Right ventricle myocardium superior (tissue), 1 donor: ENCODE data around the gene SMPDL3A. TPM values are rescaled to one million over a fixed set of nuclear protein-coding genes. Genes with fewer than 3 reads are reported as not detected.
"Not testable (repeated sequence)": the region's sequence is repeated elsewhere in the genome, so short reads cannot be mapped to it uniquely, and the experiment has no call there.

Experiments
- ATAC-seq: fragments of 200-7000 bp; cut with Tn5 transposase; one replicate; pipeline ENCODE4 v1.9.1; 2020; ENCODE audit warnings: mild to moderate bottlenecking; ENCODE audit not compliant: poor library complexity
- DNase-seq: peaks from one replicate; pipeline ENCODE4 v3.0.0-alpha.2; 2020
- intact Hi-C: fragments of 100-400 bp; cut with DNase I; formaldehyde crosslinking; loops from one replicate; pipeline ENCODE4 v1.11.2; 2022
- long read RNA-seq: library from polyadenylated mRNA; unstranded; transcript quantifications from one replicate; pipeline ENCODE4 v2.0.0, GENCODE V29; 2021
- total RNA-seq: library from RNA; stranded (reverse); fragmentation: NEBNext Ultra II Directional; extraction: Animal tissue kit (Norgen Biotek cat#: 25700); gene quantifications from one replicate; pipeline ENCODE4 v1.2.1, GENCODE V29; 2021
- donor health status: DM: no; HTN: yes; CAD: no; lungs with severe emphysema.

SMPDL3A gene
- 3.7 TPM for total RNA-seq
- long read RNA-seq, partial matches to known transcripts: 0 of 3 reads
- long read RNA-seq, other reads (novel, unspliced or antisense): 2 of 3 reads

GRCh38 chr6:122789182-122790027, at the start of gene SMPDL3A:
Gene SMPDL3A, plus strand, starts transcription at chr6:122789258. Its CDS starts 89 bp downstream, at chr6:122789347.
- ATAC-seq (peak; percentile 93), DNase-seq (peak; percentile 83)
- intact Hi-C loops: no loop called here

GRCh38 chr6:122740091-122740490, 49.0 kb upstream of the SMPDL3A start:
- DNase-seq (no peak), ATAC-seq (no peak)
- intact Hi-C loops: no loop called here

GRCh38 chr6:122740936-122741335, 48.1 kb upstream of the SMPDL3A start:
- DNase-seq (no peak), ATAC-seq (no peak)
- intact Hi-C loops: no loop called here

GRCh38 chr6:122744247-122744646, 44.8 kb upstream of the SMPDL3A start:
- not testable (repeated sequence) for DNase-seq, ATAC-seq

DNA sequence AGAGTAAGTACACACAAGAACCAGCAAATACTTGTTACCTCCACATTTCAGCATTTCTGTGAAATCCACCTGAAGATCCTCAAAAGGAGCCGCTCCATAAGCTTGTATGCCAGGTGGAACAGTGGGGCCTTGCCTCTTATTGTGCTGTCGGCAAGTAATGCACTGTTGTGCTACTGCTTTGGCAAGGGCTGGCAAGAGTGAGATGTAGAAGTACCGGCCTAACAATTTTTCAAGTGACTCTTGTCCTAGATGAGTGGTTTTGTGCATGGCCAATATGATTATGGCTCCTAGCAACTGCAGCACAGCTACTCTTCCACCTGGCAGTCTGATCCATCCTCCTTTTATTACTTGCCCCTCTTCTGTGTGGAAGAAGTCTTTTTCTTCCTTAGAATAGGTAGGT, 44.2 kb upstream of the SMPDL3A start:
- intact Hi-C loops, DNase-seq, ATAC-seq: not testable (repeated sequence)

More at GRCh38 chr6:122744247-122744646, 44.8 kb upstream of the SMPDL3A start:
- intact Hi-C loops: not testable (repeated sequence)

- DNase-seq: no peak
- intact Hi-C loops: no loop called here
Observed at GRCh38 chr6:122746688-122747087, 42.4 kb upstream of the SMPDL3A start.

GRCh38 chr6:122747573-122747972, 41.5 kb upstream of the SMPDL3A start:
- no peak for DNase-seq
- intact Hi-C loops: no loop called here
- ATAC-seq: no peak

More at GRCh38 chr6:122746688-122747087, 42.4 kb upstream of the SMPDL3A start:
- no peak for ATAC-seq

GRCh38 chr6:122748945-122749344, 40.1 kb upstream of the SMPDL3A start:
- ATAC-seq, intact Hi-C loops, DNase-seq: not testable (repeated sequence)

GRCh38 chr6:122749451-122750050, 39.5 kb upstream of the SMPDL3A start:
- ATAC-seq (no peak), DNase-seq (no peak)
- intact Hi-C loops: no loop called here

DNA sequence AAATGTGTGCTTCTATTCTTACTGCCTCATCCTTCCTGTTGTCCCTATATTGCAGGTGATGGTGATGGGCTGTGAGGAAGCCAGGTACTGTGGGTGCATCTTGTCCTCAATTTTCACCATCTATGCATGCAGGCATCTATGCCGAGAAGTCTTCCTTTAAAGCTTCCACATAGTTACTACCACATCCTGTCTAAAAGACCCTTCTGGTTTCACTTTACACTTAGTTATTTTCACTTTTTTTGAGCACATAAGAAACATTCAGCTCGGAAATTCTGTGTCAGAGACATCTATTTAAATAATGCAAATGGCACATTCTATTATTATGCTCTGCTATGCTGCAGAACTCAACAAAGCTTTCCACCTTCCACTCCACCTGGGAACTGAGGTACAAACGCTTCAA, 37.7 kb upstream of the SMPDL3A start:
- ATAC-seq (no peak), DNase-seq (no peak)
- intact Hi-C loops: no loop called here

DNA sequence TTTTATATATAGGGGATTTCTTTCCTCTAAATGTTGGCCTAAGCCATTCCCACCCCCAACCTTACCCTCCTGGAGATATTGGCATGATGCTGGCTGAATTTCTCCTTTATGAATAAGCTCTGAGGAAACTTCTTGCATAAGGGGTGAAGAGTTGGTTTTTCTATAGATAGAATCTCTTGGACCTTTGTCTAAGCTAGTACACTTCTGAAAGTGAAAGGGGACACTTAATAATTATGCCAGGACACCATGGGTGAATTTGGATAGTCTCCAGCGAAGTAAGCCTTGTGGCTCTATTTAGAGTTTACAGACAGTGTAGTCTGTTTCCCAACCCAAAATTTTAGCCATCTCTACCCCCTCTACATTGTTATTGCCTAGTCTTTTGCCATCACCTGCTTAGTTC, 36.6 kb upstream of the SMPDL3A start:
- intact Hi-C loops: no loop called here
- ATAC-seq (no peak), DNase-seq (no peak)

DNA sequence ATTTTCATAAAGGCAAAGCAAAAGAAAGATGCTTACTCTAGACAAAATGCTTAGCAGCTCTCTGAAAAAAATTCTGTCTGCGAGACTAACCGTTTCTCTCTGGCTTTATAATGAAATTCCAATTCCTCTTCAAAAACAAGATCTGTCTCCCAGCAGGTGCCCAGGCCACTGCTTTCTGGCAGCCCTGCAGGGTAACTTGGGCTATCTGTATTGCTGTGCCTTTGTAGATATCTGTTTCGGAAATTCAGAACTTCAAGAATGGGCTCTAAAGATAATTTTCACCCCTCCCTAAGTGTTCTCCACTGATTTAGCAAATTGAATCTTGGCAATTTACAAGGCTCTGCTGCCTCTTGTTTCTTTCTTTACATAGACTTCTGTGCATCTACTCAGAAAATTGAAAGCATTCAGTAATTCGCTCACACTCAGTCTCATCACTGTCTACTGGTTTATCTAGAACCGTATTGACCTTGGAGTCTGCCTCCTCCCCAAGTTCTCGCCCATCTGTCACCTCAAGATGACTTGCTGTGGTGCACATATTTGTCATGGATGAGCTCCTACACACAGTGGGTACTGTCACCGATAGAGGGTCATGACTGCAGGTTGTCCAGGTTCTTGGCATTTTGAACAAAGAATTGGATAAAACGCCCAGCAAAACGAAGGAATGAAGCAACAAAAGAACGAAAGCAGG, 35.9 kb upstream of the SMPDL3A start:
- no peak for ATAC-seq
- no peak for DNase-seq
- intact Hi-C loops: no loop called here

GRCh38 chr6:122753688-122754056, 35.4 kb upstream of the SMPDL3A start:
- no peak for DNase-seq
- ATAC-seq: peak; percentile 49
- intact Hi-C loops: no loop called here

DNA sequence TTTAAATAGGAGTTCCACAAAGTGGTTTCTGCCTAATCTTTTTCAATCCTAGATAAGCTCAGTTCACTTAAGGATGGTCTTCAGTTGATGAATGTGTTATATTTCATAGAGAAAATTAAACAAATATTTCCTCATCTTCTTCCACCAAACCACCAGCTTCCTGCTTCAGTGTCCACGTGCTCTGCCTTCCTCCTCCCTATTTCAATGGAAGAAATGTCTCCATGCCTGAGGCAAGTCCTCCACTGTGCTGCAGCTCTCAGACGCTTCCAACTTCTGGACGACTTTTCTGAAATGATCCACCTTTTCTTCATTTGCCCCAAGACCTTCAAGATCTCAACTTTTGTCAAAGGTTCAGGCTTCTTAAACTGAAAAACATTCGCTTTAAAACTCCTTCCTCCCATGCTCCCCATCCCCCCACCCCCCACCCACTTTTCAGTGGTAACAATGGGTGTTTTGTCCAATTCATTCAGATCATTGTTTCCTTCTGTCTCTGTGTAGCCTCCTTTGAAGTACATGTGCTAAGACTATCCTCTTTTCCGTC, 34.8 kb upstream of the SMPDL3A start:
- no peak for ATAC-seq
- intact Hi-C loops: no loop called here

DNA sequence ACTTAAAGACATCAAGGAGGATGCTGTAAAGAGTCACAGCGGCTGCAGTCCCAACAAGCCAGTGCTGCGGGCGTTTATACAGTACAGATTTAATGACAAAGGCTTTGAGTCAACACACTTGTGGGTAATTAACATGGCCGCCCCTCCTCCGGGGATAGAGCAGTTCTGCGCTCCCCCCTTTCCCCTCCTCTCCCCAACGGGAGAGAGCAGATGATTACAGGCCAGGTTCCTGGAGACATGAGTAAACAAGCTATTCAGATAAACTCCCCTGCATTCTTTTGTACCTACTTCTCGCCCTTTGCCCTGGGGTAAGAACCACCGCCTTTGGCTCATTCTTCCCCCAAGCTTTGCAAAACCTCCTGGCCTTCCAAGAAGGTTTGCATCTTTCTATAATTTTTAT, 33.2 kb upstream of the SMPDL3A start:
- ATAC-seq: no peak
- intact Hi-C loops: no loop called here
- DNase-seq: no peak

More for the DNA sequence above, 34.8 kb upstream of the SMPDL3A start:
- no peak for DNase-seq

DNA sequence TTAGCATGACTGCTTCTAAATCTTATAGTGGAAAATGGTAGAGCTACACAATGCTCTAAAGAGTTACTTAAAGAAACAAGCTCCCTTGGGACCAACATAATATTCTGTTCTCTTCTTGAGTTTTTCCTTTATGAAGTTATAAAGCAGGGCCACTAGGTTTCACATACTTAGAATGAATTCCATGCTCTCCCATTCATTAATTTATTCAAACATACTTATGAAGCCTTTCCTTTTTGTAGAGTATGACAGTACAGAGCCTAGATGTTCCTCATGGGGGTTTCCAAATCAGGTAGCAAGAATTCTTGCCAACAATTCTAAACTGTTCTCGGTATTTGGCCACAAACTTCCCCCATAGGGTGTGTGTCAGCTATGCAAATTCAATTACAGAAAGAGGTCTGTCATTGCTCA, 30.1 kb upstream of the SMPDL3A start:
- intact Hi-C loops: no loop called here
- DNase-seq: no peak
- no peak for ATAC-seq

DNA sequence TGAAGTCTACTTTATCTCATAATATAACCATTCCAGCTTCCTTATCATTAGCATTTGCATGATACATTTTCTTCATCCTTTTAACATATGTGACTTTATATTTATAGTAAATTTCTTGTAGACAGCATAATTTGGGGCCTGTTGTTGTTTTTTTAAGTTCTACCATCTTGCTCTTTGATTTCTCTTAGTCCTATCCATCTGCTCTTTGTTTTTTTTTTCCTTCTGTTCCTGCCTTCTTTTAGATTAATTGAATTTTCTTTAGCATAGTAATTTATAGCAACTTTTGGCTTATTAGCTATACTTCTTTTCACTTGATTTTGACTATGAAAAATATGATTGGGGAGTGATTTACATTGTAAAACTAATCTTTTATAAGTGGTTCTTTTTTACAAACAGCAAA, 28.7 kb upstream of the SMPDL3A start:
- ATAC-seq (no peak), DNase-seq (no peak)
- intact Hi-C loops: no loop called here

DNA sequence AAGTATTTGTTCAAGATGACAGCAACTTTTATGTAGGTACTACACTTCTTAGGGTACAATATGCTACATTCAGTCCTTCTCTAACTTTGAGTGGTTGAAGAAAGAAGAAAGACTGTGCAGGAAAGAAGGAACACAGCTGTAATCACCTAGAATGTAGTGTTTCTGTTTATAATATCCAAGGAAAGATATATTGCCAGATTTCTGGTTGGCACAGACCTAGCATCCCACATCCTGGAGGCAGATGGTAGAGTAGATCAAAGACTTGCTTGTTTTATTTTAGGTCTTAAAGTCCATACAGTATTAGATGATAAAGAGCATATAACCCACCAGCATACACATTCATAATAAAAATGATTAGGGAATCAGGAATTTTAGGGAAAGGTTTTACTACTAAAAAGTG, 22.8 kb upstream of the SMPDL3A start:
- ATAC-seq (no peak), DNase-seq (no peak)
- intact Hi-C loops: no loop called here
